ENCODE data around the gene ARHGAP26. TPM values are rescaled to one million over a fixed set of nuclear protein-coding genes. Genes with fewer than 3 reads are reported as not detected.

The ARHGAP26 gene
- total RNA-seq, 1 donor from 2014 or later: 75.0 TPM

GRCh38 chr5:142810743-142811290 is 40.6 kb downstream of the ARHGAP26 start:
- no peak for DNase-seq (ENCODE audit: low spot score)

- DNase-seq (ENCODE audit: low spot score): no peak
These were observed 41.8 kb downstream of the ARHGAP26 start for GRCh38 chr5:142811866-142812557.

- DNase-seq (ENCODE audit: low spot score): no peak
These were observed 43.0 kb downstream of the ARHGAP26 start for GRCh38 chr5:142813220-142813619.

- no peak for DNase-seq (ENCODE audit: low spot score)
These were observed 43.9 kb downstream of the ARHGAP26 start for GRCh38 chr5:142814122-142814521.

- no peak for DNase-seq (ENCODE audit: low spot score)
These were observed 45.3 kb downstream of the ARHGAP26 start for GRCh38 chr5:142815469-142815868.

GRCh38 chr5:142816531-142817430 is 46.6 kb downstream of the ARHGAP26 start:
- no peak for DNase-seq (ENCODE audit: low spot score)

- DNase-seq (ENCODE audit: low spot score): no peak
These were observed 47.8 kb downstream of the ARHGAP26 start for GRCh38 chr5:142817949-142818431.

GRCh38 chr5:142819292-142819691 is 49.1 kb downstream of the ARHGAP26 start:
- no peak for DNase-seq (ENCODE audit: low spot score)

GRCh38 chr5:142819825-142820224 is 49.6 kb downstream of the ARHGAP26 start:
- no peak for DNase-seq (ENCODE audit: low spot score)

- no peak for DNase-seq (ENCODE audit: low spot score)
These were observed 50.3 kb downstream of the ARHGAP26 start for GRCh38 chr5:142820447-142820846.

- no peak for DNase-seq (ENCODE audit: low spot score)
These were observed 51.0 kb downstream of the ARHGAP26 start for GRCh38 chr5:142821034-142821732.

- no peak for DNase-seq (ENCODE audit: low spot score)
These were observed 51.7 kb downstream of the ARHGAP26 start for GRCh38 chr5:142821733-142822487.

GRCh38 chr5:142823126-142823525 is 52.9 kb downstream of the ARHGAP26 start:
- DNase-seq (ENCODE audit: low spot score): no peak

GRCh38 chr5:142823806-142824205 is 53.6 kb downstream of the ARHGAP26 start:
- DNase-seq (ENCODE audit: low spot score): no peak

- no peak for DNase-seq (ENCODE audit: low spot score)
These were observed 54.2 kb downstream of the ARHGAP26 start for GRCh38 chr5:142824391-142824790.

- DNase-seq (ENCODE audit: low spot score): no peak
These were observed 55.4 kb downstream of the ARHGAP26 start for GRCh38 chr5:142825378-142826089.

- no peak for DNase-seq (ENCODE audit: low spot score)
These were observed 55.9 kb downstream of the ARHGAP26 start for GRCh38 chr5:142826093-142826492.

- DNase-seq (ENCODE audit: low spot score): no peak
These were observed 56.7 kb downstream of the ARHGAP26 start for GRCh38 chr5:142826741-142827492.

- DNase-seq (ENCODE audit: low spot score): no peak
These were observed 57.9 kb downstream of the ARHGAP26 start for GRCh38 chr5:142827934-142828576.

All from mesenteric fat pad (tissue), 1 donor.